Sigmoid colon (tissue), 7 donors: Measurements from ENCODE around the gene CFAP46. TPM values are rescaled to one million over a fixed set of nuclear protein-coding genes. Genes with fewer than 3 reads are reported as not detected.
A peak's percentile ranks its signal among the peaks of the same experiment; 100 is the strongest.

ENCODE experiments used
- DNase-seq: peaks from one replicate; pipeline ENCODE4 v3.0.0-alpha.2; 2019
- H3K27ac ChIP-seq, 4 donors: fragments of 200-600 bp; sonication (generic); one replicate each; pipeline ENCODE4 v1.5.1; 2016 to 2019; ENCODE audit warnings: mild to moderate bottlenecking in 1 of 4
- H3K27me3 ChIP-seq, 3 donors: fragments of 200-600 bp; sonication (generic); one replicate each; pipeline ENCODE4 v1.5.1; 2019; ENCODE audit warnings: mild to moderate bottlenecking in 1 of 3
- H3K36me3 ChIP-seq, 4 donors: fragments of 200-600 bp; sonication (generic); one replicate each; pipeline ENCODE4 v1.5.1; 2016 to 2019
- H3K4me1 ChIP-seq, 4 donors: fragments of 200-600 bp; sonication (generic); one replicate each; pipeline ENCODE4 v1.5.1; 2017 to 2019
- H3K4me3 ChIP-seq, 4 donors: fragments of 200-600 bp; sonication (generic); one replicate each; pipeline ENCODE4 v1.5.1; 2017 to 2019; ENCODE audit warnings: mild to moderate bottlenecking in 2 of 4, moderate library complexity in 1 of 4
- H3K9me3 ChIP-seq, 4 donors: fragments of 200-600 bp in 3 of 4; sonication (generic) in 3 of 4; one replicate each; pipeline versions ENCODE4 v1.5.1 to v1.6.1; 2013 to 2019
- EP300 ChIP-seq, 4 donors: sonication (generic); formaldehyde crosslinking; IDR thresholded peaks; one replicate each; pipeline ENCODE4 v1.6.1; 2017; ENCODE audit warnings: antibody characterized with exemption in 4 of 4
- POLR2A ChIP-seq, 2 donors: fragments of 450-650 bp; IDR thresholded peaks; one replicate each; pipeline ENCODE4 v1.6.1; 2016; ENCODE audit warnings: antibody characterized with exemption in 2 of 2, mild to moderate bottlenecking in 2 of 2, moderate library complexity in 2 of 2
- POLR2AphosphoS5 ChIP-seq, 4 donors: sonication (generic); formaldehyde crosslinking; IDR thresholded peaks; one replicate each; pipeline ENCODE4 v1.6.1; 2017; ENCODE audit warnings: antibody characterized with exemption in 4 of 4
- WGBS, 2 donors: extraction: QIAGEN DNeasy Blood & Tissue Kit; methylation state at CpG; one replicate each; pipeline ENCODE4 v1.1.7; 2013; 5-methylcytosine and 5-hydroxymethylcytosine counted together
- intact Hi-C: fragments of 100-400 bp; cut with DNase I; formaldehyde crosslinking; loops from one replicate; pipeline ENCODE4 v1.15.1; 2023
- polyA plus RNA-seq, 3 donors: library from polyadenylated mRNA; stranded (reverse); fragments of 200-250 nt; gene quantifications; one replicate each; pipeline ENCODE4 v1.2.3, GENCODE V29; 2013
- total RNA-seq, 4 donors: library from RNA; depleted of rRNA; stranded (reverse); fragments of >200 nt; gene quantifications; one replicate each; pipeline ENCODE4 v1.1.0, GENCODE V29; 2016
- TF ChIP-seq, protein P1 (sequence below), 4 experiments: fragments of 450-650 bp in 3 of 4; fragments of 200-600 bp in 1 of 4; IDR thresholded peaks; one replicate each; pipeline ENCODE4 v1.5.1; 2016 to 2019; ENCODE audit warnings: antibody characterized with exemption in 4 of 4, mild to moderate bottlenecking in 3 of 4, moderate library complexity in 2 of 4
- donor health status: healthy with polysubstance abuse.
- donor health status: Bipolar disorder and iron deficiency.
- donor health status: healthy.

Gene CFAP46
- total and polyA plus RNA-seq, 7 donors: 0.10 to 1.7 (median 0.38) TPM; not detected in 3

DNA sequence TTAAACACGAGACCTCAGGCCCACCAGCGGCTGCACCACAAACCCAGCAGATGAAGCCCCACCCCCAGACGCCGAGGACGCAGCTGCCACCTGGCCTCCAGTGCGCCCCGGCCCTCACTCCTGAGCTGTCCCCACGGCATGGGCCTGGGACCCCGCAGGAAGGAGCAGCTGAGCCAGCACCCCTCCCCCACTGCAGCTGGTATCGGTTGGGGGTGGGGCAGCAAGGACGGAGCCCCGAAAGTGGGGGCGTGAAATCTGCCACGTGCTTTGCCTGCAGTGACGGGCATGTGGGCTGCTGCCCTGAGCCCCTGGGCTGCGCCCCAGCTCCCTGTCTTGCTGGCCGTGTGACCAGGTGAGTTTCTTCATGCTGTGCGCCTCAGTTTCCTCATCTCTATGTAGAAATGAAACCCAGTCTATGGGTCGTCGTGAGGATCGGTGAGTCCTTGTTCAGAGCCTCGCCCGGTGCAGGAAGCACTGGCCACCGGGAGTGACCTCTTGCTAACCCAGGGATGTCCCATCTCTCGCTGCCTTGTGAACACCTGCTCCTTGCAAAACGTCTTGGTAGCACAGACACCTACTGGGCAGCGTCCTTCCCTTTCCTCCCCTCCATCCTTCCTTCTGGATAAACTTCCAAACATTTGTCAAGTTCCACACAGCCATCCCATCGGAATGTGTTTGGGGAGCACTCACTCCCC, 32.0 kb downstream of the CFAP46 start:
- Histone ChIP-seq H3K27me3 (peaks cover 0 to 3% (median 0%) of the 10 kb centered on the region in 3 donors), H3K27ac (no peak overlapping the region), H3K9me3 (peaks cover 0 to under 1% (median 0%) of the 10 kb centered on the region in 4 donors), H3K4me1 (no peaks in the 10 kb centered on the region), H3K4me3 (no peak overlapping the region), H3K36me3 (no peaks in the 10 kb centered on the region)
- TF ChIP-seq POLR2A (IDR thresholded peaks at IDR 0.05) (no peak), EP300 (IDR thresholded peaks at IDR 0.05) (no peak), POLR2AphosphoS5 (IDR thresholded peaks at IDR 0.05) (no peak)
- TF ChIP-seq, protein P1, sequence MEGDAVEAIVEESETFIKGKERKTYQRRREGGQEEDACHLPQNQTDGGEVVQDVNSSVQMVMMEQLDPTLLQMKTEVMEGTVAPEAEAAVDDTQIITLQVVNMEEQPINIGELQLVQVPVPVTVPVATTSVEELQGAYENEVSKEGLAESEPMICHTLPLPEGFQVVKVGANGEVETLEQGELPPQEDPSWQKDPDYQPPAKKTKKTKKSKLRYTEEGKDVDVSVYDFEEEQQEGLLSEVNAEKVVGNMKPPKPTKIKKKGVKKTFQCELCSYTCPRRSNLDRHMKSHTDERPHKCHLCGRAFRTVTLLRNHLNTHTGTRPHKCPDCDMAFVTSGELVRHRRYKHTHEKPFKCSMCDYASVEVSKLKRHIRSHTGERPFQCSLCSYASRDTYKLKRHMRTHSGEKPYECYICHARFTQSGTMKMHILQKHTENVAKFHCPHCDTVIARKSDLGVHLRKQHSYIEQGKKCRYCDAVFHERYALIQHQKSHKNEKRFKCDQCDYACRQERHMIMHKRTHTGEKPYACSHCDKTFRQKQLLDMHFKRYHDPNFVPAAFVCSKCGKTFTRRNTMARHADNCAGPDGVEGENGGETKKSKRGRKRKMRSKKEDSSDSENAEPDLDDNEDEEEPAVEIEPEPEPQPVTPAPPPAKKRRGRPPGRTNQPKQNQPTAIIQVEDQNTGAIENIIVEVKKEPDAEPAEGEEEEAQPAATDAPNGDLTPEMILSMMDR (IDR thresholded peaks at IDR 0.05): no peak
- intact Hi-C loops: no loop called here
- DNase-seq: peak; percentile 61
- WGBS, 2 donors: 77 to 86% methylated on average over 28 of the region's 28 CpGs

DNA sequence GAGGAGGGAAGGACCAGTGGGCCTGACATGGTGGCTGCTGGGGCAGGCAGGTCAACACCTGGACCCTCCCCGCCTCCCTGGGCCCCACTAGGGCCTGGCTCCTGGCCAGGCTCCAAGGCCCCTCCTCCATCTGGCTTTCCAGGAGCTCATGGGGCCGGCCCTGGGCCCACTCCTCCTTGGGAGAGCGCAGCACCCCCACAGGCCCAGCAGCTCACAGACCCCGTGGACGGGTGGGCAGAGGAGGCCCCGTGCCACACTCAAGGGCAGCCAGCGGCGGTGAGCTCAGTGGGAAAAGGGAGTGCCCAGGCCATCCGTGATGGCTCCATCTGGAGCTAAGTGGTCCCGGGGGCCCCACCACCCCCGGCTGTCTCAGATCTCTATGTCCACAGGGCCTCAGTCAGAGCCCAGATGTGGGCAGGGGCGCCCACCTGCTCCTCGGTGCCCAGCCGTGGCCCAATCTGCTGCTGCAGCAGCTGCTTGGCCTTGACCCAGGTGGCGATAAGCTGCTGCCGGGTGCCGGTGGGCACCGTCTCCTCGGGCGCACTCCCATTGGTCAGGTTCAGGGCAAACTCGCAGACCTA, 32.8 kb downstream of the CFAP46 start:
- DNase-seq: peak; percentile 59

DNA sequence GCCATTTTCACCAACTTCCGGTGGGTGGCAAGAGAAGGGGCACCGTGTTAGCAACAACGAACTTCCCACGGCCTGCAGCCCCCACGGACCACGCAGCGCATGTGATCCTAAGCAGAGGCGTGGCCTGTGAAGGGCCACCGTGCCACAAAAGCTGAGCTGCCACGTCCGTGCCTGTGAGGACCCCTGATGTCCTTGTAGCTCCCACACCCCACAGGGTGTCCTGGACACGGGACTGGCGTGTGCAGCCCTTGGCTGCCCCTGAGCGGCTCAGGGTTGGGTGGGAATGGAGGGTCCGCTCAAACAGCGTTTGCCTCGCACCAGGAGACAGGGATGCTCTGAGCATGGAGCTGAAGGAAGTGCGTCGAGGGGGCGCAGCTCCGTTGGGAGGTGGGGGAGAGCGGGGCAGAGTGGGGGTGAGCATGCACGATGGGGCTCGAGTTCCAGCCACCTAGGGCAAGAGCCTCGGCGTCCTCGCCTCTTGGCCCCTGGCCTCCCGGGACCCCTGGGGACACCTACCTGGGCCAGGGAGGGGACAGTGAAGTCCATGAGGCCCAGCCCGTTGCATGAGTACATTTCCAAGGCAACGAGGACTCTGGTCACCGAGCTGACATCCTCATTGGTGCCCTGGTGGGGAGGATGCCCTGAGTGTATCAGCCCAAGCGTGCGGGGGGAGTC, 33.6 kb downstream of the CFAP46 start:
- H3K27ac ChIP-seq: no peak overlapping the region
- DNase-seq: peak; percentile 52
- intact Hi-C loops: no loop called here
- H3K27me3 ChIP-seq: peaks cover 0 to 3% (median 0%) of the 10 kb centered on the region in 3 donors
- H3K4me3 ChIP-seq: no peak overlapping the region
- H3K4me1 ChIP-seq: no peaks in the 10 kb centered on the region
- TF ChIP-seq POLR2AphosphoS5 (IDR thresholded peaks at IDR 0.05) (no peak), POLR2A (IDR thresholded peaks at IDR 0.05) (no peak), EP300 (IDR thresholded peaks at IDR 0.05) (no peak)
- TF ChIP-seq, protein P1 (IDR thresholded peaks at IDR 0.05): no peak
- H3K36me3 ChIP-seq: no peaks in the 10 kb centered on the region
- peaks cover 0 to 3% (median 0%) of the 10 kb centered on the region in 4 donors for H3K9me3 ChIP-seq
- 88 to 94% methylated on average over 33 of the region's 33 CpGs for WGBS, 2 donors

More for the DNA sequence above, 32.8 kb downstream of the CFAP46 start:
- TF ChIP-seq, protein P1 (IDR thresholded peaks at IDR 0.05): no peak
- TF ChIP-seq POLR2A (IDR thresholded peaks at IDR 0.05) (no peak), POLR2AphosphoS5 (IDR thresholded peaks at IDR 0.05) (no peak), EP300 (IDR thresholded peaks at IDR 0.05) (no peak)
- no peak overlapping the region for H3K27ac ChIP-seq
- 79 to 89% methylated on average over 21 of the region's 21 CpGs for WGBS, 2 donors
- H3K9me3 ChIP-seq: peaks cover 0 to 3% (median 0%) of the 10 kb centered on the region in 4 donors
- no peak overlapping the region for H3K4me3 ChIP-seq
- peaks cover 0 to 3% (median 0%) of the 10 kb centered on the region in 3 donors for H3K27me3 ChIP-seq
- intact Hi-C loops: no loop called here
- H3K4me1 ChIP-seq: no peaks in the 10 kb centered on the region
- H3K36me3 ChIP-seq: no peaks in the 10 kb centered on the region

DNA sequence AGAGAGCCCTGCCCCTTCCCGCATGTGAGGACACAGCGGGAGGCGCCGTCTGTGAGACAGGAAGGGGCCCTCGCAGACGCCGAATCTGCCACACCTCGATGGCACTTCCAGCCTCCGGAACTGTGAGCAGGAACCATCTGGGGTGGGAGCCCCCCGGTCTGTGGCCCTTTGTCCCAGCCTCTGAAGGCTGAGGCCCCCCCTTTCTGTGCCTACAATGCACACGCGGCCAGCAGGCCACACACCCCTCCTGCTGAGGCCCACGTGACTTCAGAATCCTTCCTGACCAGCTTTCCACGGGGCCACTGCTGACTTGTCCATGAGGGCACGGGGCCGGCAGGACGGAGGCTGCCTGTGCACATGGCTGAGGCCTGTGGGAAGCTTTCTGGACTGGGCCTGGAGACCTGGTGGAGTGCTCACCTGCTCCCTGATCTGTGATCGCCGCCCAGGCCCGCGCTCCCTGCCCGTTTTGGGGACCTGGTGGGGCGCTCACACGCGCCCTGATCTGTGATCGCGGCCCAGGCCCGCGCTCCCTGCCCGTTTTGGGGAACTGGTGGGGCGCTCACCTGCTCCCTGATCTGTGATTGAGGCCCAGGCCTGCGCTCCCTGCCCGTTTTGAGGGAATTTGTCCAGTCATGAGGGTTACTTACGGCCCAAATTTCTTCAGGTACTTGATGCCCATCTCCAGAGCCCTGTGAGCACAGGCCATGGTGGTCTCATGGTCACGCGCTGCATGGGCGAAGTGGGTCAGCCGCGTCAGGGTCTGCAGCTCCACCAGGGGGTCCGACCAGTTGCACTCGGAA, 34.3 kb downstream of the CFAP46 start:
- TF ChIP-seq EP300 (IDR thresholded peaks at IDR 0.05) (no peak), POLR2AphosphoS5 (IDR thresholded peaks at IDR 0.05) (no peak), POLR2A (IDR thresholded peaks at IDR 0.05) (no peak)
- TF ChIP-seq, protein P1 (IDR thresholded peaks at IDR 0.05): no peak
- Histone ChIP-seq H3K27me3 (peaks cover 0 to 3% (median 0%) of the 10 kb centered on the region in 3 donors), H3K4me1 (no peaks in the 10 kb centered on the region), H3K27ac (no peak overlapping the region), H3K4me3 (no peak overlapping the region), H3K9me3 (peaks cover 0 to 3% (median 0%) of the 10 kb centered on the region in 4 donors), H3K36me3 (no peaks in the 10 kb centered on the region)
- DNase-seq: peak; percentile 57
- intact Hi-C loops: no loop called here
- WGBS, 2 donors: 77 to 85% methylated on average over 41 of the region's 41 CpGs
